GM19372 (cell line): ENCODE results near the gene SLC12A4.

Experiments
- ATAC-seq: cut with Tn5 transposase; IDR thresholded peaks from one replicate; pipeline ENCODE4 v1.9.1; 2021; ENCODE audit warnings: mild to moderate bottlenecking, low read depth, moderate library complexity; ENCODE audit not compliant: unreplicated experiment

The SLC12A4 gene

DNA sequence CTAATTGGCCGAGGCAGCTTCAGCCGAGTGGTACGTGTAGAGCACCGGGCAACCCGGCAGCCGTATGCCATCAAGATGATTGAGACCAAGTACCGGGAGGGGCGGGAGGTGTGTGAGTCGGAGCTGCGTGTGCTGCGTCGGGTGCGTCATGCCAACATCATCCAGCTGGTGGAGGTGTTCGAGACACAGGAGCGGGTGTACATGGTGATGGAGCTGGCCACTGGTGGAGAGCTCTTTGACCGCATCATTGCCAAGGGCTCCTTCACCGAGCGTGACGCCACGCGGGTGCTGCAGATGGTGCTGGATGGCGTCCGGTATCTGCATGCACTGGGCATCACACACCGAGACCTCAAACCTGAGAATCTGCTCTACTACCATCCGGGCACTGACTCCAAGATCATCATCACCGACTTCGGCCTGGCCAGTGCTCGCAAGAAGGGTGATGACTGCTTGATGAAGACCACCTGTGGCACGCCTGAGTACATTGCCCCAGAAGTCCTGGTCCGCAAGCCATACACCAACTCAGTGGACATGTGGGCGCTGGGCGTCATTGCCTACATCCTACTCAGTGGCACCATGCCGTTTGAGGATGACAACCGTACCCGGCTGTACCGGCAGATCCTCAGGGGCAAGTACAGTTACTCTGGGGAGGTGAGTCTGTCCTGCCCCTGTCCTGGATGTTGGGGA lies 59.2 kb downstream of the SLC12A4 start:
- ATAC-seq = no peak

DNA sequence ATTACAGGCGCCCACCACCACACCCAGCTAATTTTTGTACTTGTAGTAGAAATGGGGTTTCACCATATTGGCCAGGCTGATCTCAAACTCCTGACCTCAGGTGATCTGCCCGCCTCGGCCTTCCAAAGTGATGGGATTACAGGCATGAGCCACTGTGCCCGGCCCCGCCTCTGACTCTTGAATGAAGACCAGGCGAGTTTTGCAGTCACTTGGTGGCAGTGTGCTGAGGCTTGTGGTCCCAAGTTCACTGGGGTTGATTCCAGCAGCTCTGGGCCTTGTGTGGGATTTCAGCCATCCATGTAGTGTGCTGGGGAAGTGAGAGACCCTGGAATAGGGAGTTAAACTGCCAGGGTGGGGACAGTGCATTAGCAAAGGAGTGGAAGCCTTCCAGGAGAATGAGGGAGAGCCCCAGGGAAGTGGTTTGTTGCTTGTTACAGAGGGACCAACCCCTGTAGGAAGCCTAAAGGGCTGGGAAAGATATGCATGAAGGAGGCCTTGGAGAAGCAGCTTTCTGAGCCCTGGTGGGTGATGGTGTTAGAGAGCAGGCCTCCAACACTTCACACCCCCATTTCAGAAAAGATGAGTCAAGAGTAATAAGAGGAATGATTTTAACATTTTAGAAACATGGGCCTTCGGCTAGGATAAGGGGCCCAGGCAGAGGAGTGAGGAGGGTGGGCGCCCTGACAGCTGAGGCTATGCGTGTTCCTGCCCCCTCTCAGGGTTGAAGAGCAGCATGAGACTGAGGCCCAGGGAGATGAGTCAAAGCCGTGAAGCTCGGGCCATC lies 60.8 kb downstream of the SLC12A4 start:
- ATAC-seq = no peak

DNA sequence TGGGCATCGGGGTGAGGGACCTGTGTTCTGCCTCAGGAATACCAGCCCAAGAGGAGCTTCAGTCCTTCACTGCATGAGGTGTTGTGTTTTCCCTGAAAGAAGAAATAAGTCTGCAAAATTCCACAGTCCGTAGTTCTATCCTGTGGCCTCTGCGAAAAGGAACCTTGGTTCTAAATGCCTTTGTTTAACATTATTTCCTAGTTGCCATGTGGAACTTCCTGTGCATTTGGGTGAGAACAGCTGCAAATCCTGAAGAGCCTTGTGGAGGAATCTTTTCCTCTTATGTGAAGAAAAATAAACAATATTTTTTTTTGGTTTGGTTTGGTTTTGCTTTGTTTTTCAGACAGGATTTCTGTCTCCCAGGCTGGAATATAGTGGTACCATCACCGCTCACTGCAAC lies 65.6 kb downstream of the SLC12A4 start:
- no peak for ATAC-seq

DNA sequence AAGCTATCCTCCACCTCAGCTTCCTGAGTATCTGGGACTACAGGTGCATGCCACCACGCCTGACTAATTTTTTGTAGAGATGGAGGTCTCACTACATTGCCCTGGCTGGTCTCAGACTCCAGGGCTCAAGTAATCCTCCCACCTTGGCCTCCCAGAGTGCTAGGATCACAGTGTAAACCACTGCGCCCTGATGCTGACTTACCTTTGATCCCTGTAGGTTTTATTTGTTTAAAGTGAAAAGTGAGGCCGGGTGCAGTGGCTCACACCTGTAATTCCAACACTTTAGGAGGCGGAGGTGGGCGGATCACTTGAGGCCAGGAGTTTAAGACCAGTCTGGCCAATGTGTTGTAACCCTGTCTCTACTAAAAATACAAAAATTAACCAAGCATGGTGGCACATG lies 66.7 kb downstream of the SLC12A4 start:
- ATAC-seq = no peak

DNA sequence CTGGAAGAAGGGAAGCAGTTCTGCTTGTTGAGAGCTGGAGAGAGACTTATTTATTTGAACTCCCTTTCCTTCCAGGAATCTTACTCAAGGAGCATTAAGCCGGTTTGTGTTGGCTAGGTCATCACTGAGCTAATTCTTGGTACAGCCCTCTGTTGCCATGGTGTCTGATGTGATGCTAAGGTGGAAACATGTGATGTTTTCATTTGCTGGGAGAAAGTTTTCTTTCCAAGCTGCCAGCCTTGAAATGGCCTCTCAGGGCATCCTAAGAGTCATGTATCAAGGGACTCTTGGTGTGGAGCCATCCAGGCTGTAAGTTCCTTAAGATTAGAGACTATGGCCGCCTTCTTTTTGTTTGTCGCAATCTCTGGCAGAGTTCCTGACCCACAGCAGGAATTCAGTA lies 71.2 kb downstream of the SLC12A4 start:
- no peak for ATAC-seq

DNA sequence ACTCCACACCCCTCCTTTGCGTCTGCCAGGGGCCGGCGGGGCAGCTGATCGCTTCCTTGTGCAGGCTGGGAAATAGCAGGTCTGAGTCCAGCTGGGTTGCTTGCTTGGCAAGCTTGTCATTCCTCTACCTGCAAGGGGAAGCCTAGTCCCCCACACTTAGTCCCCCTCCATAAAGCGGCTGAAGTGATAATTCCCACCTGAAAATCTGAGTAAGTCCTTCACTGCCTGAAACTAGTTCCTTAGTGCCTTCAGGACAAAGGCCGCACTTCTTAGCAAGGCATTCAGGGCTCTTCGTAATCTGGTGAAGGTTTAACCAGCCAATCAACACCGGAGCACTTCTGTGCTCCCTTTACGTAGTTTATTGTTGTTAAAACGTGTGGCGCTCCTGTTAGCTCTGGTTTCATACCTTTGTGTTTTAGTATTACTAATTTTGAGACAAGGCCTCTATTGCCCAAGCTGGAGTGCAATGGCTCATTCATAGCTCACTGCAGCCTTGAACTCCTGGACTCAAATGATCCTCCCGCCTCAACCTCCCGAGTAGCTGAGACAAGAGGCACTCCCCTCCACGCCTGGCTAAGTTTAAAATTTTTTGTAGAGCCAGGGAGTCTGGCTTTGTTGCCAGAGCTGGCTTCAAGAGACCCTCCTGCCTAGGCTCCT lies 74.6 kb downstream of the SLC12A4 start:
- no peak for ATAC-seq
